NCI-H2171 treated with DMSO at 0.1 percent for 48 hours (cell line): ENCODE results near the gene GDF15.
"Not testable (repeated sequence)": the region's sequence is repeated elsewhere in the genome, so short reads cannot be mapped to it uniquely, and the experiment has no call there.

Experiments used
- DNase-seq: peaks from one replicate; lab custom pipeline; 2025; lab: John Stamatoyannopoulos, UW

GDF15 gene

DNA sequence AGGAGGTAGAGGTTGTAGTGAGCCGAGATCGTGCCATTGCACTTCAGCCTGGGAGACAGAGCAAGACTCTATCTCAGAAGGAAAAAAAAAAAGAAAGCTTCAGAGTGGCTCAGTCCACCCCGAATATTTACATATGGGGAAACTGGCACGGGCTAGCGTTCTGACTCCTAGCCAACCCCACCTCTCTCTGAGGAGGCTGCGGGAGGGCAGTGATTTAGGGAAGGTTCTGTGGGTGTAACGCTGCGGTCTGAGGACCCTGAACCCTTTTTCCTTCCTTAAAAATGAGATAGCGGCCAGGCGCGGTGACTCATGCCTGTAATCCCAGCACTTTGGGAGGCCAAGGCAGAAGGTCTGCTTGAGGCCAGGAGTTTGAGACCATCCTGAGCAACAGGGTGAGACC is 6.5 kb downstream of the GDF15 start:
- DNase-seq = no peak

DNA sequence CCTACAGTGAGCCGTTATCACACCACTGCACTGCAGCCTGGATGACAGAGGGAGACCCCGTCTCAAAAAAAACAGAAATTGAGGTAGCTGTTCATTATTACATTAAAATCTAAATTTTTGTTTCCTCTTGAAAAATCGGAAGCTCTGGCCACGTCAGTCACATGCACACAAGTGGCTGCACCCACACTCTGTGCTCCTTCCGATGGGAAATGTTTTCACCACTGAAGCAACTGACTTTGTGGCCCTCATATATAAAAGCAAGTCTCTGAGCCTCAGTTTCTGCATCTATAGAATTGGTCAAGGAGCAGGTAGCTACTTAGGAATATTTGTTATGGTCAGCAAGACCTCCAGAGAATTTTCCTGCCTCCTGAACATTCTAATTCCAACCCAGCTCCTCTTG is 7.0 kb downstream of the GDF15 start:
- DNase-seq = no peak

DNA sequence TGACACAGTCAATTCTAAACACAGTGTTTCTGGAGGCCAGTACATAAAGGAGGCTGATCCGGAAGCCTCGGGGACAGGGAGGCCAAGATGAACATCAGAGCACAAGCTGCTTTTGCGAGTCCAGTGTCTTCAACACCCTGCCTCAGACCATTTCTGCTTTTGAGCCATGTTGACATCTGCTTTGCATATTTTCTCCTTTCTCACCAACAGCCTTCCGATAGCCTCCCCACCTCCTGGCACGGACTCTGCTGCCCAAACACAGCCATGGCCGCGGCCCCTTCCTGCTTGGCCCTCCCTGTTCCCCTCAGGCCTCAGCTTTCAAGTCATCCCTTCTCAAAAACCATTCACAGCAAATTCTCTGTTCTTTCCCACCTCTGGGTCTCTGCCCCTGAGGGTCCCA is 7.9 kb downstream of the GDF15 start:
- DNase-seq = no peak

DNA sequence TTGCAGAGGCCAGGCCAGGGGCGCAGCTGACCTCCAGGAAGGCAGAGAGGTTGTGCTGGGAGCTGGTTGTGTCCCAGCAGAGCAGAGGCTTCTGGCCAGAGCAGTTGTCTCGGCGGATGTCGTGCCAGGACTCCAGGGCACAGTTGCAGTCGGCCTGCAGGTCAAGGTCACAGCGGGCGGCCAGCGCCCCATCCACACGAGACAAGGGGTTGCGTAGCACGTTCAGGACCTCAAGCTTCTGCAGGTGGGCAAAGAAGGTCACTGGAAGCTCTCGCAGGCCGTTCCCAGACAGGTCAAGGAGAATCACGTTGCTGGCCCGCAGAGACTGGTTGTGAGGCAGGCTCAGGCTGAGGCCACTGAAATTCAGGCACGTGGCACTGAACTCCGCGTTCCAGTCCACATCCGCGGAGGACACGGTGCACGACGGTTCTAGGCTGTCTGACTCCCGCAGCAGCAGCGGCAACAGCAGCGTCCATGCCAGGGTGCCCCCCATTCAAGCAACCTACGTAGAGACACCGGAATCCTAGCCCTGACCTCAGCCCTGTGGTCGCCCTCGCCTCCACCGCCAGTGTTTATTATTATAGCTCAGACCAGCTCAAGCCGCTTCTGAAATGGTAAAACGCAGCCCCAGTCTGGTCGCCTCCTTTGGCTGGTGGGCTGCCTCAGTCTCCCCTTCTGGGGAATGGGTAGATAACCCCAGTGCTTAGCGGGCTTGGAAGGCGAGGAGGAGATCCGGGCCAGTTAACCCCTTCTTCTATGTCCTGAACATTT is 10.7 kb downstream of the GDF15 start:
- no peak for DNase-seq

DNA sequence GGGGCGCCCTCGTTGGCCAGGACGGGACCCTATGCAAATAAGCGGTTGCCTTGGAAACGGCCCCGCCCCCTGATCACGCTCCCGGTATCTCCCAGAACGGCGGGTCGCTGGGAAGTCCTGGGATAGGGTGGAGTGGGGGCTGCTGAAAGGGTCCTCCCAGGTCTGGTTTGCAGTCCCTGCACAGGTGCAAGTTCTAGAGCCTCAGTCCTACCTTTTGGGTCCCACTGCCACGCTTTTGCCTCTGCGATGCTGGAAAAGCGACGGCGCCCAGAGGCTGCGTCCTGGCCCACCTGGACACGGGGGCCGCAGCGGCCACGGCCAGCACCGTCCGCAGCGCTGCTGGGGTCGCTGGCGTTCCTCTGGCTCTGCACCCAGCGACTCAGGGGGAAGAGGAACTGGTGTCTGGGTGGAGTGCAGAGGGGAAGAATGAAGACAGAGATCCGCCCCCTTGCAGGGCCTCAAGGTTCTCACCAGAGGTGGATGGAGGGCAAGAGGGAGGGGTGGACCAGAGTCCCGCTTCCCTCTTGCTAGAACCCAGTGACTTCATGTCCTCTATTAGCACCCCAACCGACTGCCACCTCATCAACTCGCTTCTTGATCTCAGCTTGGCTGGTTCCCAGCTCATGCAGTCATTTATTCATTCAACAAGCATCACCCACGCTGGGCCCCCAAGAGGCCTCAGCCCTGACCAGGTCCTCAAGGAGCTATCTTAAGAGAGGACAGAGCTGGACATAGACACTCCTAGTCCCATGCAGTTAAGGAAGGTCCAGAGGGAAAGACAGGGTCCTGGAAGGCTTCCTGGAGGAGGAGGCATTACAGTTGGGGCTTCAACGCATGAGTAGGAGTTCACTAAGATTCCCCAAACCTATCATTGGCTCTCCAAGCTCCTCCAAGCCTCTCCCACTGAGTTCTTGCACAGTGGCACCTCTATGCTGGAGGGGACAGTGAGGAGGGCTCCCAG is 11.6 kb downstream of the GDF15 start, which contains the start of gene LRRC25:
LRRC25 (minus strand) TSS at position 381 of the 961 bp plus-strand sequence. CDS start 659 bp downstream, outside the sequence.
- no peak for DNase-seq

DNA sequence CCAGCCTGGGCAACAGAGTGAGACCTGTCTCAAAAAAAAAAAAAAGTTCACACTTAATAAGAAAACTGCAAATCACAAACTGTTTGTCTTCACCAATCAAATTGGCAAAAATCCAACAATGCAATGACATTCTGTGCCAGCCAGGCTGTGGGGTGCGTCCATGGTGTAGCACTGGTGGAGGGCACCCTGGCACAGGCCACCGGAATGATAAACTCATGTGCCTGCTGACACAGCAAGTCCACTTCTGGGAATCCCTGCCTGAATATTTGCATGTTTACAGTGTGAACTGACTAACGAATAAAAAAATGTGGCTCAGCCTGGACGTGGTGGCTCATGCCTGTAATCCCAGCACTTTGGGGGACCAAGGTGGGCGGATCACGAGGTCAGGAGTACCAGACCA is 13.1 kb downstream of the GDF15 start:
- DNase-seq = no peak

DNA sequence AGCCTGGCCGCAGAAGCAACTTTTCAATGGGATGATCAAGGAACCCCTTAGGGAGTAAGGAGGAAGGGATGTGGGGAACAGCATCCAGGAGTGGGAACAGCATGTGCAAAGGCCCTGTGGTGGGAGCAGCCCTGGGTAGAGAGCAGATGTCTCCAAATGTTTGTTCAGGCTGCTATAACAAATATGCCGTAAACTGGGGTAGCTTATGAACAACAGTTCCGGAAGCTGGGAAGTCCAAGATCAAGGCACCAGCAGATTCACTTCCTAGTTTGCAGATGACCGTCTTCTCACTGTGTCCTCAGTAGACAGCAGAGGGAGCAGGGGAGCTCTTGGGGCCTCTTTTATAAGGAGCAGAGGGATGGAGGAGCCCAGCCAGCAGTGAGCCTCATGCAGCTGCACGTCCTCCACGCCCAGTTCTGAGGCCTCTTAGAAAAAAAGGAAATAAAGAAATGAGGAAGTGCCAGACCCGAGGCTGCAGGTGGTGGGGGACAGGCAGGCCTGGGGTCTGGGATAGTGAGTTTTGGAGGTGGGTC is 15.7 kb downstream of the GDF15 start:
- no peak for DNase-seq

DNA sequence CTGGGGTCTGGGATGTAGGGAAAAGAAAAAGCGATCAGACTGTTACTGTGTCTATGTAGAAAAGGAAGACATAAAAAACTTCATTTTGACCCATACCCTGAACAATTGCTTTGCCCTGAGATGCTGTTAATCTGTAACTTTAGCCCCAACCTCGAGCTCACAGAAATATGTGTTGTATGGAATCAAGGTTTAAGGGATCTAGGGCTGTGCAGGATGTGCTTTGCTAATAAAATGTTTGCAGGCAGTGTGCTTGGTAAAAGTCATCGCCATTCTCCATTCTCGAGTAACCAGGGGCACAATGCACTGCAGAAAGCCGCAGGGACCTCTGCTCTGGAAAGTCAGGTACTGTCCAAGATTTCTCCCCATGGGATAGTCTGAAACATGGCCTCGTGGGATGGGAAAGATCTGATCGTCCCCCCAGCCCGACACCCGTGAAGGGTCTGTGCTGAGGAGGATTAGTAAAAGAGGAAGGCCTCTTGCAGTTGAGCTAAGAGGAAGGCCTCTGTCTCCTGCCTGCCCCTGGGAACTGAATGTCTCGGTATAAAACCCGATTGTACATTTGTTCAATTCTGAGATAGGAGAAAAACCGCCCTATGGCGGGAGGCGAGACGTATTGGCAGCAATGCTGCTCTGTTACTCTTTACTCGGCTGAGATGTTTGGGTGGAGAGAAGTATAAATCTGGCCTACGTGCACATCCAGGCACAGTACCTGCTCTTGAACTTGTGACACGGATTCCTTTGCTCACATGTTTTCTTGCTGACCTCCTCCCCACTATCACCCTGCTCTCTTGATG is 16.7 kb downstream of the GDF15 start:
- not testable (repeated sequence) for DNase-seq

DNA sequence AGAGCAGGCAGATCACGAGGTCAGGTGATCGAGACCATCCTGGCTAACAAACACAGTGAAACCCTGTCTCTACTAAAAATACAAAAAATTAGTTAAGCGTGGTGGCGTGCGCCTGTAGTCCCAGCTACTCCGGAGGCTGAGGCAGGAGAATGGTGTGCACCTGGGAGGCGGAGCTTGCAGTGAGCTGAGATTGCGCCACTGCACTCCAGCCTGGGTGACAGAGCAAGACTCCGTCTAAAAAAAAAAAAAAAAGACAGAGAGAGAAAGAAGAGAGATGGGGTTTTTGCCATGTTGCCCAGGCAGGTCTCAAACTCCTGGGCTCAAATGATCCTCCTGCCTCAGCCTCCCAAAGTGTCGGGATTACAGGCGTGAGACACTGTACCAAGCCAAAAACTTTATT is 19.8 kb downstream of the GDF15 start:
- not testable (repeated sequence) for DNase-seq

DNA sequence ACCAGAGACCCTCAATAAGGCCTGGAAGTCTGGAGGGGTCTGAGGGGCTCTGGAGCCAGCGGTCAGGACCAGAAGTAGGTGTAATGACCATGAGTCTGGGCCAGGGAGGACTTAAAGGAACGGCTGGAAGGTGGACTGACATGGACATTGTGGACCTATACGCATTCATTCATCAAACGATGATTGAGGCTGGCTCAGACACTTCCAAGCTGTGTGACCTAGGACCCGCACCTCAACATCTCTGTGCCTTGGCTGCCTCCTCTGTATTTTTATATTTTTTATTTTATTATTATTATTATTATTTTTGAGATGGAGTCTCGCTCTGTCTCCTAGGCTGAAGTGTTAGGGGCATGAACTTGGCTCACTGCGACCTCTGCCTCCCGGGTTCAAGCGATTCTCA is 20.8 kb downstream of the GDF15 start:
- no peak for DNase-seq

DNA sequence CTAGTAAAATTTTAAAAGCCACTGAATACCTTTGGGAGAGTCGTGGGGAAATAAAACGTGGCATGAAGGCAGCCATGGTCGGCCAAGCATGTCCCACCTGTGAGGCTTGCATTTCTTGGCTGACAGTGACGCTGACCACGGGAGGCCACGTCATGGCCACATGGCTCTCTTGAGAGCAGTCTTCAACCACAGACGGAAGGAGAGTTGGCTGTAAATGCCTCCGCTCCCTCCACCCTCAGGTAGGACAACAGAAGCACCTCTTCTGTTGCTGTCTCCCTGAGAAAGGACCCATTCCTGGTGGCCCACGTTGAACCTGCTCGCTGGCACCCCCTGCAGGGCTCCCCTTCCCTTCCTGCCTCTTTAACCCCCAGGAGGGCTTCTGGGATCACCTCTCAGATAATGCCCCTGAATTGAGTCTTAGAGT is 22.1 kb downstream of the GDF15 start:
- no peak for DNase-seq

DNA sequence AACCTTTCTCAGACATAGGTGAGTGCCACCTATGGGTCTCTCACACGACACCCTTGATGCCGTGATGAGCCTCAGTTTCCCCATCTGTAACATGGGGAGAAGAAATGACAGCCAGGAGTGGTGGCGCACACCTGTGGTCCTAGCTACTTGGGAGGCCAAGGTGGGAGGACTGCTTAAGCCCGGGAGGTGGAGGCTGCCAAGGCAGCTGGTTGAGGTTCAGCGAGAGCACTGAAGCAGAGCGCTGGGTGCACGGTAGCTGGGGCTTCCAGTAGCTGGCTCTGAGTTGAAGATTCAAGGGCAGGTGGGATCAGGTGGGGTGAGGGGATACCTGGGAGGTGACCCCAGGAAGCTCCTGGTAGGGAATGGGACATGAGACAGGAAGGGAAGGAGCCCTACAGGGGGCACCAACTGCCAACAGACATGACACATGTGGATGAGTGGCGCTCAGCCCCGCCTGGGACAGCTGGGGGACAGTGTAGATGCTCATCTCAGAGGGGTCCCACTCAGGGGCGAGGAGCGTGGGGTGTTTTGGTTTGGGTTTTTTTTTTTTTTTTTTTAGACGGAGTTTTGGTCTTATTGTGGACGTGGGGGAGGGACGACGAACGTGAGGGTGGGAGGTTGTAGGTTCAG is 26.8 kb downstream of the GDF15 start:
- DNase-seq = no peak

DNA sequence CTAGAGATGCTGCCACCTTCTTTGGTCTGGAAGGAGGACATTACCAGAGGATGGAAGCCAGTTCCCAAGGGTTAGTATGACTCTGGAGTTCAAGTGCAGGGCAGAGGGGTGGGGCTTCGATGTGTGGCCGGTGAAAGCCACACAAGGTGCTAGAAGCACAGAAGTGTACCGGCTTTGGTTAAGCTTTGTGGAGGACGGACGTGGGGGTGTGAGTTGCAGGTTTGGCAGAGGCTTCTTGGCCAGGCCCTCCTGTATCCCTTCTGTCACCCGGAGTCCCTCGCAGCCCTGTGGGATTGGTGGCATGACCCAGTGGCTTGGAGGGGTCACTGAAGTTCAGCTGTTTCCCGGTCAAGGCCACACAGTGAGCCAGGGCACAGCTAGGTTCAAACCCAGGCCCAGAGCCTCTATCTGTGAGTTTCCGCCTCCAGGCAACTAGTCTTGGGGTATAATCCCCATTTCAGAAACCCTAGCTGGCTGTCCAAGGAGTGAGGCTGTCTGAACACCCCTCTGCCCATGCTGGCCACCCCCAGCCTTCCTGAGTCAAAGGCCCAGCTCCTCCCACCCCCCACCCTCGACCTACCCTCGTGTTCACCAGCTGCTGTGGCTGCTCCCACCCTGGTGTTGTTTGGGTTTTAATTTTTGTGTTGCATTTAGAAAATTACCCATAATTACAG is 28.7 kb downstream of the GDF15 start:
- no peak for DNase-seq

DNA sequence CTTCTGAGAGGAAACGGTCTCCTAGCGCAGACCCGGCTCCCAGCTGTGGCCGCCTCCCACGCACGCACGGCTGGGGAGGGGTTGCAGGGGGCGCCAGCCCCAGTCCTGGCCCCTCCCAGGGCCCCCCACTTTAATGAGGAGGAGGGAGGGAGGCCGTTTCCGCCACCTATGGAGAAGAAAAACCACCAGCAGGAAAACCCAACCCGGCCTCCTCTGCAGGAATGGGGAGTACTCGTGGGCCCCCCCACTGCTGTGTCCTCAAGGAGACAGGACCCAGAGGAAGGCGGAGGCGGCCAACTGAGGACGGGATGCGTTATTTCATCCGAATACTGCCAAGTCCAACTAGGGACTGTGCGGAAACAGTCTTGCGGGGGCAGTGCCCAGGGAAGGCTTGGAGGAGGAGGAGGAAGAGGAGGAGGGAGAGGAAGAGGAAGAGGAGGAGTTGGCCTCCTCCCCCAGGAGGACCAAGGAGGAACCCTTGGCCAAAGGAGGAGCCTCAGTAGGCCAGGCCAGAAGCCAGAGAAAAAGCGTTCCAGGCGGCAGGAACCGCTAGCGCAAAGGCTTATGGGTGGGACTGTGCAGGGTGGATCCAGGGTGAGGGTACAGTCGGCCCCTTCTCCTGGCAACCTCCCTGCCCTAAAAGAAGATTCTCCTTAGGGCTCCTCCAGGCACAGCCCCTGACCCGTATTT is 29.4 kb downstream of the GDF15 start:
- DNase-seq = no peak

DNA sequence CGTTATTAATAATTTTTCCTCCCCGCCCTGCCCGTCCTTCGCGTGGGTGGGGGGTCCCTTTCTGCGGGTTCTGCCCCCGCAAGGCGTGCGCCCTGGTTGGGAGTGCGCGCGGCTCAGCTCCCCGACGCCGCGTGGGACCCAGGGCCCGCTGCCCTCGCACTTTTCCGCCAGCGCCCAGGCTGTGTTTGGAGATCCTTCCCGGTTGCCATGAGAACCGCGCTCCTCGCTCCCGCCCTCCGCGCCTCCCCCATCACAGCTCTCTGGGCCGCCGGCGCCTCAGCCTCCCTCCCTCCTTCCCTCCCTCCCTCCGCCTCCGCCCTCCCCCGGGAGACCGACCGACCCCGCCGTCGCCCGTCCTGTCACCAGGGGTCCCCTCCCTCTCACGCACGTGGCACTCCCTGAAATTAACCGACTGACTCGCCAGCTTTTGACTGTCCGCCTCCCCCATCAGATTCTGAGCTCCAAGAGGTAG is 30.9 kb downstream of the GDF15 start:
- peak; percentile 87 for DNase-seq

DNA sequence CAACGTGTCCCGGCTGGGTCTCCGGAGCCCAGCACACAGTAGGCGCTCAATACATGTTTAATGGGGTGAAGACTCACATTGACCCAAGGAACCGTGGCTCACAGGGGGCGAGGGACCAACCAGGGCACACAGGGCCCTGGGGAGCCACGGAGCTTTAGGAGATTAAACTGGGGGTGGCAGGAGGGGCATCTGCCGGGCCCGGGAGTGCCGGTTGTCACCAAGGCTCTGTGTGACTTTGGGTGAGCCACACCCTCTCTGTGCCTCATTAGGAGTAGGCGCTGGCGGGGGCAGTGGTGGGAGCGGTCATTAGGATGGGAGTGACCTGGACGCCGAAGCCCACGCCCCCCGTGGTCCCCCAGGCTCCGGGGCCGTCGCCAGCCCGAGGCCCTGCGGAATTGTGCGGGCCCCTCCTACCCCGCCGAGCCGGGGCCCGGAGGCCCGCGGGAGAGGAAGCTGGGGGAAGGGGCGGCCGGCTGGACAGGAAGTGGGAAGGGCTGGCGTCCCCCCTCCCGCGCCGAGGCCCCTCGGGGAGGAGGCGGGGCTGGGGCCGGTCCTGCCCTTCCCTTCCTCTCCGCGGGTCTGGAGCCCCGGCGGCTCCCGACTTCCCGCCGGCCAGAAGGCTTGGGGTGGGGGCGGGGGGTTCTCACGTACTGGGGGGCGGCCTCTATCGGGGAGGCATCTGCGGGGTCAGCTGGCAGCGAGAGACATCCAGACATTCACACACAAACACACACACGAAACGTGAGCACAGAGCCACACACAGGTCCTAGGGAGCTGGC is 31.5 kb downstream of the GDF15 start:
- peak; percentile 60 for DNase-seq

DNA sequence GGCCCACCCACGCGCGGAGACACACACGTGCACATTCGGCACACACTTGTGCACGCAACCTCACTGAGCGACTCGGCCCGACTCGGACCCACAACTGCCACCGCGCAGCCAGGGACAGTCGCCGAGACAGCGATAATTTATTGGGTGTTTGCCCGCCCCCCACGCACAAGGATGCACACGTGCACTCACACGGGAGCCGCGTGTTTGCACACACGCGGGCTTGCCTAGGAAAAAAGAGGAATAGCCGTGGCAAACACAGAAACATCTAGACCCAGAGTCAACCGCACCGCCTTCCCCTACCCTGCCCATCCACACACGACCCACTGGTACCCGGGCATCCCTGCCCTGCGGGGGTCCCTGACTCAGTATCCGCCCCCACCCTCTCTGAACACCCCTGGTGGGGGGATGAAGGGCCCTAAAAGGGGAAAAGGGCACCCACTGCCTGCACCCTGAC is 32.1 kb downstream of the GDF15 start:
- DNase-seq = no peak

DNA sequence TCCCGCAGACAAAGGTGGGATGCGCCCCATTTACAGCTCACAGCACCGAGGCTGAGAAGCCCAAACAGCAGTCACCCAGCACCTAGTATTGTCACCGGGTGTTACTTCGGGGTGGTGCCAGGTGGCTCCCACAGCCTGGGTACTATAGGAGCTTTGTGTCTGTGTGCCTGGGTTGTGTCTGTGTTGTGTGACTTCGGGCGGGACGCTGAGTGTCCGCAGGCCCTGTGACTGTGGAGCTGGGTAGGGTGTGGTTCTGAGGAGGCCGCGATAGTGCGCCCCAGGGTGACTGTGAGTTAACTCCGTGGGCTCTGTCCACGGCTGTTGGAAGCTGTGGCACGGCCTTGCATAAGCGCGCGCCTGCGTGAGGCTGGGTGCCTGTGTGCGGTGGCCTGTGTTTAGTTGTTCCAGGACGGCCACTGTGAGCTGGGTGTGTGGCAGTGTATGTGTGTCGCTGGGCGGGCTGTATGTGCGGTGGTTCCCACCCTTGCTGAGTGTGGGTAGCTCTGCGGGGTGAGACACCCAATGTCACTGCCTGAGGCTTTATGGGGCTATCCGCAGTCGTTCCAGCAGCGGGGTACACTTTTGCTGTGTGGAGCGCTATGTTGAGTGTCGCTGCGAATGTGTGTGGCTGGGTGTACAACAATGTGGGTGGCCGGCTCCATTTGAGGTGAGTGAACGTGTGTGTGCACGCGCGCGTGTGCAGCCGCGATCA is 32.7 kb downstream of the GDF15 start:
- peak; percentile 35 for DNase-seq
